Activated CD4-positive, alpha-beta T cell treated with anti-CD3 and anti-CD28 coated beads, Interleukin-2, amount 50 U/mL, for 4 hours (primary cell): ENCODE results near the gene THBS1.

Experiments
- DNase-seq, 2 experiments: peaks; one replicate each; pipeline ENCODE4 v3.0.0-alpha.2; 2020

The THBS1 gene

GRCh38 chr15:39575180-39575579 is 5.7 kb upstream of the THBS1 start:
- no peak for DNase-seq

DNA sequence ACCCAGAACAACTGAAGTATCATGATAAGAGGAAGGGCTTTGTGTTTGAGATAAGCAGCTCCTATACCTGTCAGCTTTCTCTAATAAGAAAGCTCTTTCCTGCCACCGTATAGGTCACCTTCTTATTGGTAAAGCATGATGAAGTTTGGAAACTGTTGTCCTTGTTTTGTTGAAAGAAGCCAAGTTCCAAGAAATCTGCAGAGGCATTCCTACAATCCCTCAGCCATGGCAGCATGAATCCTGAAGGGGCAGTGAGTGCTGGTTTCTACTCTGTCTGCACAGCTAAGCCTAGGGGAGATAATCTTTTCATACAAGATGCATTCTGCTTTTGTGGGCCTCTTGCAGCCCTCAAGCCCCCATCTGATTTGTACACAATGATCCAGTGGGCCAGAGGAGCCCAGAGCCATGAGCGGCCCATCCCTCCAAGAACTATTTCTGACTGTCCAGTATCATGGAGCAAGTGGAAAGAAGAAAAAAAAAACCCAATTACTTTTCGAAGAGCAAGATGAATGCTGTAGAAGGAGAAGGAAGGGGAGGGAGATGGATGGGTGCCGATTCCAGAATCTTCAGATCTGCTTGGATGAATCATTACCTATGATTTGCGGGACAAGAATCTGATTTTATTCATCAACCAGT is 1.9 kb upstream of the THBS1 start:
- DNase-seq = no peak

DNA sequence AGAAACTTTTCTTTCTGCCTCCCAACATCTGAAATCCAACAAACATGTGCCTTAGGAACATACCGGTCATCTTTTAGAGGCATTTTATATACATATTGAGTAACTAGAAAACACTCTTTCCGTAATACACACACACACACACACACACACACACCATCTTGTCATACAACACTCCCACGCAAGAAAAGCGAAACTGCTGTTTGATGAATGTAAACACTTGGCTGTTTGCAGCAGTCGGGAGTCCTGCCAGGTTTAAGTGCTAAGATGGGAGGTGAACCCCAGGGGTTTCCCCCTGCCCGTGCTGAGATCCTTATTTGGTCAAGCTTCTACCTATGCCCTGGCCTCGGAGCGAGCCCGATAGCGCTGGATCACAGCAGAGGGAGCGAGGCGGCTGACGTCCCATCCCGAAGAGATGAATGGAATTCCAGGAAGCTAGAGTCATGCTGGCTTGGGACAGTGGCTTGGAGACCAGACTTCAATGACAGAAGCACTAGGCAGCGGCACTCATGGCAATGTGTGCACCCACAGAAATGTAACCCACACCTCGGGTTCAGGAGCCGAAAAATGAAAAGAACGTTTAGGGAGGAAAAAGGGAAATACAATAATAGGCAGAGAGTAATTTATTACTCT is 1.3 kb upstream of the THBS1 start:
- DNase-seq = no peak

DNA sequence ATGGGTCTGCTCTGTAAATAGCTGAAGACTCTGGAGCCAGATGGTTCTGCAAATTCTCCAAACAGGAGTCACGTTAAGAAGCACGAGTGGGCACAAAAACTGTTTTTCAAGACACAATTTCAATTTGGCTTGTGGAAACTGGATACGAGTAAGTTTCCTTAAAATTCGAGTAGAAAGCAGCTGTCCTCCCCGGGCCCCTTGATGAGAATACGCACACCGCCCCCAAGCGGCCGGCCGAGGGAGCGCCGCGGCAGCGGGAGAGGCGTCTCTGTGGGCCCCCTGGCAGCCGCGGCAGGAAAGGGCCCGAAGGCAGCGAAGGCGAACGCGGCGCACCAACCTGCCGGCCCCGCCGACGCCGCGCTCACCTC is 778 bp upstream of the THBS1 start:
- peak; percentile 77 to 81 for DNase-seq

DNA sequence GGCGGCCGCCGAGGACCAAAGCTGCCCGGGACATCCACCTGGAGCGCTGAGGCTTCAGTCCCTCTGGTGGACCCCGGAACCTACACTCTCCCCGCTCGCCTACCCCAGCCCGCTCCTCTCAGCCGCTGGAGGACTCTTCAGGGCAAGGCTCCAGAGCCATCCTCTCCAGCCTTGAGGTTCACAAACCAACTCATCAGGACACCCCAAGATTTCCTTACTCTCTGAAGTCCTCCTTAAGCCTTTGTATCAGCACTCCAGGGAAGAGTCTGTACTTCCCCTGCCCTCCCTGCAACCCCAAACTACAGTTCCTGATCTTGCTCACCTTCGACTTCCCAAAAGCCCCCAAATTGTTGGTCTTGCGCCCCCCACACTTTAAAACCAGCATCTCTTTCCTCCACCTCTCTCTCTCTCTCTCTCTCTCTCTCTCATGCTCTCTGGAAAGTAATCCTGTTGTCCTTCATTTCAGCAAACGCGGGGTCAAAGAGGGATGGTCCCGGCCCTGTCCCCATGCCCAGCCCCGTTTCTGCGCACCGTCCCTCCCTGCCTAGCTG is 438 bp downstream of the THBS1 start:
- no peak for DNase-seq

GRCh38 chr15:39581793-39582285 is 960 bp downstream of the THBS1 start:
- DNase-seq = no peak

GRCh38 chr15:39582286-39582976 is 1.6 kb downstream of the THBS1 start:
- DNase-seq = no peak

DNA sequence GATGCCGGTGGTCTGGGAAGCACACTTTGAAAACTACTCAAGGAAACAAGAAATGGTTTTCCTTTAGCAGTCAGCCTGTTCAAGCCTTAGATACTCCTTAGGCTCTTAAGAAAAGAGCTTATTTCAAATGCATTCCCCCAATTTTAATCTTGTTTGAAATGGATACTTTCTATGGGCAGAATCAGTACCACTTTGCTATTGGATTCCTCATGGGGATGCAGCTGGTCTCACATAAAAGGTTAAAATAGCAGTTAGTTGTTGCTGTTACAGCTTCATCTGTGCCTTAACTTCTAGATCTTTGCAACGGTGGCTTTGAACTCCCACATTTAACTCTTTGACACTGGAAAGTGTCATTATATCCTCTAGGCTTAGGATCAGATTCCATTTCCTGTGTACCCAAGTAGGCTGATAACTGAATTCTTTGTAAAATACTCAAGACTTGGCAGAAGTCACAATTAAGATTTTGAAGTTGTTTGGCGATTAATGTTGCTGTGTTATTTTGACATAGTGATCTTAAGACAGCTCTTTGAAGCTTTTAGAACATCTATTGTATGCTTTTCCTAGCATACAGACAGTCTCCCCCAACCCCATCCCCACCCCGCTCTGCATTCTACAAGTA is 2.2 kb downstream of the THBS1 start:
- no peak for DNase-seq

GRCh38 chr15:39583596-39584265 is 2.9 kb downstream of the THBS1 start:
- peak; percentile 12 for DNase-seq

GRCh38 chr15:39584266-39584659 is 3.4 kb downstream of the THBS1 start:
- DNase-seq = no peak

- no peak for DNase-seq
Observed at GRCh38 chr15:39584662-39585388, 3.9 kb downstream of the THBS1 start.

- no peak for DNase-seq
Observed at GRCh38 chr15:39585389-39585841, 4.5 kb downstream of the THBS1 start.

- DNase-seq = no peak
Observed at GRCh38 chr15:39585871-39586301, 5.0 kb downstream of the THBS1 start.

- no peak for DNase-seq
Observed at GRCh38 chr15:39586387-39587095, 5.7 kb downstream of the THBS1 start.

DNA sequence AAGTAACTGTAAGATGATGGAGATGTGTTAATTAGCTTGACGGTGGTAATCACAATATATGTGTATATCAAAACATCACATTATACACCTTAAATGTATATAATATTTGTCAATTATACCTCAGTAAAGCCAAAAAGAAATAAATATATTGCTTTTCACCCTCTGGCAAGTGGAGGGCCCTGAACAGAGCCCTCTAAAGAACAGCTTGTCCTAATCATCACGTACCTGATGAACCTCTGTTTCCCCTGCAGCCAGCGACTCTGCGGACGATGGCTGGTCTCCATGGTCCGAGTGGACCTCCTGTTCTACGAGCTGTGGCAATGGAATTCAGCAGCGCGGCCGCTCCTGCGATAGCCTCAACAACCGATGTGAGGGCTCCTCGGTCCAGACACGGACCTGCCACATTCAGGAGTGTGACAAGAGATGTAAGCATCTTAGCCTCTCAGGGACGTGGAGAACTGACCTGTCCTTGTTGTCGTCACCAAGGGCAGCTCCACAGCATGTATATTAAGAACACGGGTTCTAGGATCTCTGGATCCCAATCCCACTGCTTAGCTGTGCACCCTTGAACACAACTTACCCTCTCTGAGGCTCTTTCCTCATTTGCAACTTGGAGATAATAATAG is 6.3 kb downstream of the THBS1 start:
- DNase-seq = no peak

DNA sequence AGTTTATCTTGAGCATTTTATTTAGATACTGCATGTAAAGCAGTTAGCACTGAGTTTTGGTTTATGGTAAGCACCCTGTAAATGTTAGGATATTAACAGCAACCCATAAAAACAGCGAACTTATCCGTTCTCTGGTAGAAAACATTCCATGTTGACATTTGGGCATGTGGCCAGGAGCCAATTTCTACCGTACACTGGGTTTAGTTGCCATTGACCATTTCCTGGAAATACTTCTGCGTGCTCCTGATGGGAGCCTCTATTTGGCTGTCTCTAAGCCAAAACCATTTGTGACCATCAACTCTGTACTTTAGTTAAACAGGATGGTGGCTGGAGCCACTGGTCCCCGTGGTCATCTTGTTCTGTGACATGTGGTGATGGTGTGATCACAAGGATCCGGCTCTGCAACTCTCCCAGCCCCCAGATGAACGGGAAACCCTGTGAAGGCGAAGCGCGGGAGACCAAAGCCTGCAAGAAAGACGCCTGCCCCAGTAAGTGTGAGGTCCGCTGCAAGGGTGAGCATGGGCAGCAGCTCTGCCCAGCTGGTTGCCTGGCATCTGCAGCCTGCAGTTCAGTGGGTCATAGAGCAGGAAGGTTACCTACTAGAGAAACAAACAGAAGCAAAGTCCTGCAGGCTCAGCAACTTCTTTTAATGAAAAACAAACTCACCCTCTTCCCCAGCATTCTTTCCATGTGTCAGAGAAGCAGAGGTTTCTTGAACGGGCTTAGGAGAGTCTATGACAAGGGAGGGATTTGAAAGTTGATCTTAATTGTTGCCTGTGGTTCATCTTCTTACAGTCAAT is 7.1 kb downstream of the THBS1 start:
- no peak for DNase-seq

- no peak for DNase-seq
Observed at GRCh38 chr15:39588531-39589192, 7.8 kb downstream of the THBS1 start.

GRCh38 chr15:39589193-39589814 is 8.4 kb downstream of the THBS1 start:
- no peak for DNase-seq
